NCI-H748 treated with DMSO at 0.1 percent for 48 hours (cell line): Measurements from ENCODE around the gene CDC20.

Experiments used
- DNase-seq: peaks from one replicate; lab custom pipeline; 2025; lab: John Stamatoyannopoulos, UW

The CDC20 gene

DNA sequence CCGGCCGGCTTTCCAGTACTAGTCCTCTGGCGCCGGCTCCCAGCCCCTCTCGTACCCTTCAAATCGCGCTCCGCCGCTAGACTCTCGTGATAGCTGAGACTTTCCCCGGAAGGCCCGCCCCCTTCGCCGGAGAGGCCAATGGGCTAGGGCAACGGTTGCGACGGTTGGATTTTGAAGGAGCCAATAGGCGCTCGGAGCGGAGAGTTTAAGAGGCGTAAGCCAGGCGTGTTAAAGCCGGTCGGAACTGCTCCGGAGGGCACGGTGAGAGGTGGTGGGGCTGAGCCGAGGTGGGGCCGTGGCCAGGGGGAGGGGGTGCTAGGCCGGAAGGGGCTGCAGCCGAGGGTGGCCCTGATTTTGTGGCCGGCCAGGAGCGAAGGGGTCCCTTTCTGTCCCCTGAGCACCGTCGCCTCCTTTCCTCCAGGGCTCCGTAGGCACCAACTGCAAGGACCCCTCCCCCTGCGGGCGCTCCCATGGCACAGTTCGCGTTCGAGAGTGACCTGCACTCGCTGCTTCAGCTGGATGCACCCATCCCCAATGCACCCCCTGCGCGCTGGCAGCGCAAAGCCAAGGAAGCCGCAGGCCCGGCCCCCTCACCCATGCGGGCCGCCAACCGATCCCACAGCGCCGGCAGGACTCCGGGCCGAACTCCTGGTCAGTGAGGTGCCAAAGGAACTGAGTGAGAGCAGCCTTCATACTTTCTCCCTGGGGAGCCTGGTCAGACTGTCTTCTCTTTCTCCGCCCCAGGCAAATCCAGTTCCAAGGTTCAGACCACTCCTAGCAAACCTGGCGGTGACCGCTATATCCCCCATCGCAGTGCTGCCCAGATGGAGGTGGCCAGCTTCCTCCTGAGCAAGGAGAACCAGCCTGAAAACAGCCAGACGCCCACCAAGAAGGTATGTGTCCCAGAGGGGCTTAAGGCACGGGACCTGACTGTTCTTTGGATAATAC is at the start of gene CDC20:
Gene CDC20 (plus strand): TSS at position 236 of the 948 bp plus-strand sequence. CDS start 235 bp downstream, at position 471.
- DNase-seq: peak; percentile 100

DNA sequence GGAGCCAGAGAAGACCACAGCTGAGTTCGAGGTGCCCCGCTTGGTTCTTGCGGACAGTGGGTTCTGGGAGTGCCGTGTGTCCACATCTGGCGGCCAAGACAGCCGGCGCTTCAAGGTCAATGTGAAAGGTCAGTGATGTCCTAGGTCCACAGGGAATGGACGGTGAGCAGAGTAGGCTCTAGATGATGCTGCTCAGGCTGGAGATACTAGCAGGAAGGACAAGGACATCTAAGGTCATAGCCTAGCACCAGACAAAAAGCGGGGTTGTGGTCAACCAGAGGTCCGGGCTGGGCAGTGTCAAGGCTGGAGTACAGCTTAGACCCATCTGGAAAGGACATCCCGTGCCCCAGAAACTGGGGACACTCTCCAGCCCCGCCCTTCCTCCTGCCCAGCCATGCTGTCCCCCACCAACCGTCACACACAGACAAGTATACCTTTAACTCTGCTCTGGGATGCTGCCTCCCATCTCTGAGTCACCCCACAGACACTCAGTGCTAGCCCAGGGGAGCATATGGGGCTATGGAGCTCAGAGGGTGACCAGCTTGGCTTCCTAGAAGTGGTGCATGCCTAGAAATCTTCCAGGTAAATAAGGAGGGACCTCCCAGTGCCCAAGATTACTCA is 49.3 kb upstream of the CDC20 start:
- DNase-seq: no peak

DNA sequence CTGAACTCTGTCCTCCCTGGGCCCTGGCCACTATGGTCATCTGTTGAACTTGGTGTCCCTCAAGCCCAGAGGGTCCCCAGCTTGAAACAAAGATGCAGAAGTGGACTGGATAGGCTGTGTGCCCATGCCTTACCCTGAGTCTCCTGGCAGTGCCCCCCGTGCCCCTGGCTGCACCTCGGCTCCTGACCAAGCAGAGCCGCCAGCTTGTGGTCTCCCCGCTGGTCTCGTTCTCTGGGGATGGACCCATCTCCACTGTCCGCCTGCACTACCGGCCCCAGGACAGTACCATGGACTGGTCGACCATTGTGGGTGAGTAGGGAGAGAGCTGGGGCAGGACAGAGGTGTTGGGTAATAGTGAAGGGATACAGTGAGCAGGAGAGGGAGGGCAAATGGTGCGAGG is 47.3 kb upstream of the CDC20 start:
- DNase-seq: no peak

DNA sequence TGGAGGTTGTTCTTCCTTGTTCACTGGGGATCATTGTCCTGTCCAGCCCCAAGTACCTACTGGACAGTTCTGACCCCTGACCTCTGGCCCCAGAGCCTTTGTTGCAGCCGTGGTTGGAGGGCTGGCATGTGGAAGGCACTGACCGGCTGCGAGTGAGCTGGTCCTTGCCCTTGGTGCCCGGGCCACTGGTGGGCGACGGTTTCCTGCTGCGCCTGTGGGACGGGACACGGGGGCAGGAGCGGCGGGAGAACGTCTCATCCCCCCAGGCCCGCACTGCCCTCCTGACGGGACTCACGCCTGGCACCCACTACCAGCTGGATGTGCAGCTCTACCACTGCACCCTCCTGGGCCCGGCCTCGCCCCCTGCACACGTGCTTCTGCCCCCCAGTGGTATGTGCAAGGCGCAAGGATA is 46.6 kb upstream of the CDC20 start:
- DNase-seq: no peak

DNA sequence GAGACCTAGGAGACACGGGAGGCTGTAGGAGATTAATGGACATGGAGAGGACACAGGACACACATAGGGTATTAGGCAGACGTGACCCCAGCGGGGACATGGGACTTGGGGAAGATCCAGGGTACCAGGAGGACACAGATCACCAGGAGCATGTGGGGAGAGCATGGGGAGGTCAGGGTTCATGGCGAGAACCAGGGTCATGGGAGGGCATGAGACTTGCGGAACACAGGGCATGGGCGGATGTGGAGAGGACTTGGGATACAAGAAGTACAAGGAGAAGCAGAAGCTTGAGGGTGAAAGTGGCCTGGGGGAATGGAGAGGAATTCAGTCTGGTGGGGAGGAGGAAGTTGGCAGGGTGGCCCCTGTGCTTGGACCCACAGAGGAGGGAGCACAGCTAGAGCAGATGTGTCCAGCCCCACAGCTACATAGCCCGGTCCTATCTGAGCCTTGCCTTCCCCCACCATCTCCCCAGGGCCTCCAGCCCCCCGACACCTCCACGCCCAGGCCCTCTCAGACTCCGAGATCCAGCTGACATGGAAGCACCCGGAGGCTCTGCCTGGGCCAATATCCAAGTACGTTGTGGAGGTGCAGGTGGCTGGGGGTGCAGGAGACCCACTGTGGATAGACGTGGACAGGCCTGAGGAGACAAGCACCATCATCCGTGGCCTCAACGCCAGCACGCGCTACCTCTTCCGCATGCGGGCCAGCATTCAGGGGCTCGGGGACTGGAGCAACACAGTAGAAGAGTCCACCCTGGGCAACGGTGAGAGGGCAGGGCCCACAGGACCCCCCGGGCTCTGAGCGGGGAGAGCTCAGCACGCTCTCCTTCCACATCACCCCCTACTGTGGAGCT is 45.9 kb upstream of the CDC20 start:
- DNase-seq: no peak

DNA sequence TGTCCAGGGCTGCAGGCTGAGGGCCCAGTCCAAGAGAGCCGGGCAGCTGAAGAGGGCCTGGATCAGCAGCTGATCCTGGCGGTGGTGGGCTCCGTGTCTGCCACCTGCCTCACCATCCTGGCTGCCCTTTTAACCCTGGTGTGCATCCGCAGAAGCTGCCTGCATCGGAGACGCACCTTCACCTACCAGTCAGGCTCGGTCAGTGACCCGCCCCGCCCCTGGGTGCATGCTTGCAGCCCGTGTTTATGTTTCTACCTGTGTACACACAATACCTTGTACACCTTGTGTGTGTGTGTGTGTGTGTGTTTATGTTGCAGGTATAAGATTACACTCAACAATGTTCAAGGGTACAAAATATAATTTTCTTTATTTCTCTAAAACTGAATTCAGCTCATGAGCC is 45.0 kb upstream of the CDC20 start:
- DNase-seq: no peak

DNA sequence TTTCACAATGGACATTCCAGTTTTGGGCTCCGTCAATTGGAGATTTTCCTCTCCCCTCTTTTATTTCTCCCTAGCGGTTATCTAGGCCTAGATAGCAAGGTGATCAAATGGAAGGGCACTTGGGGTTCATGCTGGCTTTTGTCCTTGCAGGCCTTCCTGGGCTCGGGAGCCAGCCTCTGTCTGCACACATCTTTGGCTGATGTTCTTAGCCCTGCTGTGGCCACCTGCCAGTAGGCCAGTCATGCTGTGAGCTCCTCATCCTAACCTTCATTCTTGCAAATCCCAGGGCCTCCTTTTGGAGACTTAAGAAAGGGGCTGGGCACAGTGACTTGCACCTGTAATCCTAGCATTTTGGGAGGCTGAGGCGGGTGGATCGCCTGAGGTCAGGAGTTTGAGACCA is 44.5 kb upstream of the CDC20 start:
- no peak for DNase-seq

DNA sequence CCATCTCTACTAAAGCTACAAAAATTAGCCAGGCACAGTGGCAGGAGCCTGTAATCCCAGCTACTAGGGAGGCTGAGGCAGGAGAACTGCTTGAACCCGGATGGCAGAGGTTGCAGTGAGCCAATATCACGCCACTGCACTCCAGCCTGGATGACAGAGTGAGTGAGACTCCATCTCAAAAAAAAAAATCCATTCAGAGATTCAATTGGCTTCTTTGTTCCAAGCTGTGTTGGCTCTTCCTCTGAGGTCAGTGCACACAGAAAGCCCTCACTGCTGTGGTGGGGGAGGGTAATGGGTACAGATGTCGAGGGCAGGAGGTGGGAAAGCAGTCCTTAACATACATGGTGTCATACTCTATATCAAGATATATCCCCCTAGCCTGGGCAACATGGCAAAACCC is 43.3 kb upstream of the CDC20 start:
- DNase-seq: no peak

DNA sequence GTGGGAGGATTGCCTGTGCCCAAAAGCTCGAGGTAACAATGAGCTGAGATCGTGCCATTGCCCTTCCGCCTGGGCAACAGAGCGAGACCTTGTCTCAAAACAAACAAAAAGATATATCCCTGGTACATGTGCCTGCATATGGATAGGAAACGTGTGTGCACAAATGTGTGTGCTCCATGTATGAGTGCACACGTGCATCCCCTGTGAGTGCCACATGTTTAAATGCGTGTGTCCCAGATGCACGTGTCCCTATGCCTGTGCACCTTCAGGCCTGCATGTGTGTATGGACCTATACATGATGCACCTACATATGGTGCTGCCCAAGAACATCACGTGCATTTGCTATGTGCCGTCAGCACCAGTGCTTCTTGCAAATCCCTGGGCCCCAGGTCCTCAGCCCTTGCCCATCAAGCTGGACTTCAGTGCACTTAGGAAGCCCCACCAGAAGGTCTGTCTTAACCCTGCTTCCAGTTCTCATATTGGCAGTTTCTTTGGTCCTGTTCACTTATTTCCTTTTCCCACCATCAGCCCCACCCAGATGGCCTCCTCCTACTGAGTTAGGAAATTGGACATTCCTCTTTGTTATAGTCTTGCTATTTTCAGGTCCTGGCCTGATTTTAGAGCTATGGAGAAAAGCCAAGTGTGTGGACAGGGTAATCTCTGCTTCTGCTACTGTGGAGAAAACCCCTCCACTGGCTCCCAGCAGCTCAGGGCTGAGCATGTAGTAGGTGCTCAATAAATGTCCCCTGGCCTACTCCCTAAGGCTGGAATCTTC is 42.6 kb upstream of the CDC20 start:
- no peak for DNase-seq

DNA sequence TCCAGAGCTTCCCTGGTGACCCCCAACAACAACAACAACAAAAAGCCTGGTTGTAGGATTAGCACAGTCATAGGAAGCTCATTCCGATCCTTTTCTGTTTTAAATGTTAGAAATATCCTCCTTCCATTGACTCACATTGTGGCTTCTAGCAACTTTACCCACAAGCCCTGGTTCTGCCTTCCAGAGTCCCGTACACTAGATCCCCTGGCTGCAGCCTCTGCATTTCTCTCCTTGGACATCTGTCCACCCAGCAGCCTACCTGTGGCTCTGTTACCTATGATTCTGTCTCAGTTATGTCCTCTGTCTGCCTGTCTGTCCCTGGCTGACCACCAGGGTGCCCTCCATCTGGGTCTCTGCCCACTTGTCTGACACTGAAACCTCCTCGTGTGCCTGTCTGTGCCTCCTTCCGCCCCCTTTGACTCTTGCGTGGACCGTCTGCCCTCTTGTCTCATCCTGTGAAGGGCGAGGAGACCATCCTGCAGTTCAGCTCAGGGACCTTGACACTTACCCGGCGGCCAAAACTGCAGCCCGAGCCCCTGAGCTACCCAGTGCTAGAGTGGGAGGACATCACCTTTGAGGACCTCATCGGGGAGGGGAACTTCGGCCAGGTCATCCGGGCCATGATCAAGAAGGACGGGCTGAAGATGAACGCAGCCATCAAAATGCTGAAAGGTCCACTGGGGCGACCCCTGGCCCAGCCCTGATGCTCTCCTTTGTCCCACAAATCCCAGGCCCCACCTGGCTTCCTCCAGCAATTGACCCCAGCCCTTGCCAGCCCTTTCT is 41.9 kb upstream of the CDC20 start:
- no peak for DNase-seq

DNA sequence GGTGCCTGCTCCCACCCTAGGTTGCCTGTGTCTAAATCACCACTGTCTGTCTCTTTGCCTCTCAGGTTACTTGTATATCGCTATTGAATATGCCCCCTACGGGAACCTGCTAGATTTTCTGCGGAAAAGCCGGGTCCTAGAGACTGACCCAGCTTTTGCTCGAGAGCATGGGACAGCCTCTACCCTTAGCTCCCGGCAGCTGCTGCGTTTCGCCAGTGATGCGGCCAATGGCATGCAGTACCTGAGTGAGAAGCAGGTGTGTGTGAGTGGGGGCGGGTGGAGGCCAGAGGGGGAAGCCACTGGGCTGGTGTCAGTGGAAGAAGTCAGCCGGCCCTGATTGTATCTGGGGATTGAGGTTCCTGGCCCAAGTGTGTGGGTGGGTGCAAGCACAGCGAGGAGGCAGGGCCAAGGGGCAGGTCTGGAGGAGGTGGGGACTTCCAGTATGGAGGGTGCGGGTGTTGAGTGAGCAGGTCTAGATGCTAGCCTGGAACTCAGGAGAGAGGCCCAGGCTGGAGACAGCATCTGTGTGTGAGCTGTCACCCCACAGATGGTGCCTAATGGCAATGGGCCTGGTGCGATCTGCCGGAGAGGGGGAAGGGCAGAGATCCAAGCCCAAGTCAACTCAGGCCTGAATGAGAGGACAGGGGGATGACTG is 40.8 kb upstream of the CDC20 start:
- no peak for DNase-seq

DNA sequence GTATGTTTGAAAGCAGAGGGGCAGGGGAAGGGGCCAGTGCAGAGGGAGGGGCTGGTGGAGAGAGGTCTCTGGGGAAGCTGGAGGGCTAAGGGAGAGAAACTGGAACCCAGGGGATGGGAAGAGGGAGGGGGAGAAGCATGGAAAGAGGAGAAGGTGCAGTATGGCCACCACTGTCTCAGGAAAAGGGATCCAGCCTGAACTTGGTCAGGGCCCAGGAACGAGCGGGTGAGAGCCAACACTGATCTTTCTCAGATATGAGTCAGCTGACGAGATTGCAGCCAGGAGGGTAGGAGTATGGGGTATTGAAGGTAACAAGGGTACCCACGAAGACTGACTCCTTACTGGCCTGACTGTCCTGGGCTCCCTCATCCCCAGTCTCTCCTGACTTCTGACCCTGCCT is 40.0 kb upstream of the CDC20 start:
- no peak for DNase-seq

DNA sequence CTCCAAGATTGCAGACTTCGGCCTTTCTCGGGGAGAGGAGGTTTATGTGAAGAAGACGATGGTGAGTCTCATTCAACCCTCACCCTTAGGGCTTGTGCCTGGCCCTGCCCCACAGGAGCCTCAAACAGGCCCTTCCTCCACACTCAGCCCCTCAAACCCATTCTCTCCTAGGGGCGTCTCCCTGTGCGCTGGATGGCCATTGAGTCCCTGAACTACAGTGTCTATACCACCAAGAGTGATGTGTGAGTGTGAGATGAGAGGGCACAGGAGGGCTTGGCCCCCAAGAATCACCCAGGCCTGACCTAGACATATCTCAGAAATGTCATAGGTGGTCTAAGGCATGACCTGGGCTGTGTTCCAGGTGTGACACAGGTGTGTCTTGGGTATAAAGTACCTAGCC is 39.5 kb upstream of the CDC20 start:
- DNase-seq: no peak

DNA sequence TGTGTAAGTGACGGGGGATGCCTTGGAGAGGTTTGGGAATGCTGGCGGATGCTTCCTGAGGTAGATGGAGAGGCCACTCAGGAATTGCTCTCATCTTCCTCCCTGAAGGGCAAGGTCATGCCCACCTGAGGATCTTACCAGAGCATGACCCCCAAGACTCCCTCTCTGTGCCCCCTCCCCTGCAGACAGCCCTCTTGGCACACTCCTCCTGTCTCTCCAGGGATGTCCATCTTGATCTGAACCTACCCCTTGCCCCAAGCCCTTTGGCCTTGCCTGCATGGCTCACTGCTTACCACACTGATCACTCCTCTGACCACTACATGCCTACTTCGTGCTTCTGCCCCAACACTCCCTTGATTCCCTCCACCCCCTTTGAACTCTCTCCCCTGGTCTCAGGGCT is 39.0 kb upstream of the CDC20 start:
- DNase-seq: no peak

DNA sequence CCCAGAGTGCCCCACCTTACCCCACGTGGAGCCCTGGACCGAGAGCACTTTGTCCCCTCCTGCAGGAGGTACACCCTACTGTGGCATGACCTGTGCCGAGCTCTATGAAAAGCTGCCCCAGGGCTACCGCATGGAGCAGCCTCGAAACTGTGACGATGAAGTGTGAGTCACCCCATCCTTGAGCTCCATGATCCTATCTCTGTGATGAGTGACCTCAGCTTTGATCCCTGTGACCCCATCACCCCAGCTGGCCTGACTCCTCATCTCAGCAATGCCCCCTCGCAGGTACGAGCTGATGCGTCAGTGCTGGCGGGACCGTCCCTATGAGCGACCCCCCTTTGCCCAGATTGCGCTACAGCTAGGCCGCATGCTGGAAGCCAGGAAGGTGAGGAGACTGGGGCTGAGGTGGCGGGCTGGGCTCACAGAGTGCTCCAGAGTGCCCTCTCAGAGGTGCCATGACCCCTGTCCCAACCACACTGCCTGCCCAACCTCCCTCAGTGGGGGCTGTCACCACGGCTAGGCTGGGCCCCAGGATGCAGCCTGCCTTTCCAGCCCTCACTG is 37.4 kb upstream of the CDC20 start:
- no peak for DNase-seq

DNA sequence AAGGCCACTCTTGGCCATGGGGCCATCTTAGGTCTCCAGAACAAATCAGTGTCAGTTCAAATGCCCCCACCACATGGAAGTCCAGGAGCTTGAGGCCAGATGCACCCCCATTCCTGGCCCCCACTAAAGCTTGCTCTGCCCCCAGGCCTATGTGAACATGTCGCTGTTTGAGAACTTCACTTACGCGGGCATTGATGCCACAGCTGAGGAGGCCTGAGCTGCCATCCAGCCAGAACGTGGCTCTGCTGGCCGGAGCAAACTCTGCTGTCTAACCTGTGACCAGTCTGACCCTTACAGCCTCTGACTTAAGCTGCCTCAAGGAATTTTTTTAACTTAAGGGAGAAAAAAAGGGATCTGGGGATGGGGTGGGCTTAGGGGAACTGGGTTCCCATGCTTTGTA is 36.3 kb upstream of the CDC20 start:
- DNase-seq: no peak

DNA sequence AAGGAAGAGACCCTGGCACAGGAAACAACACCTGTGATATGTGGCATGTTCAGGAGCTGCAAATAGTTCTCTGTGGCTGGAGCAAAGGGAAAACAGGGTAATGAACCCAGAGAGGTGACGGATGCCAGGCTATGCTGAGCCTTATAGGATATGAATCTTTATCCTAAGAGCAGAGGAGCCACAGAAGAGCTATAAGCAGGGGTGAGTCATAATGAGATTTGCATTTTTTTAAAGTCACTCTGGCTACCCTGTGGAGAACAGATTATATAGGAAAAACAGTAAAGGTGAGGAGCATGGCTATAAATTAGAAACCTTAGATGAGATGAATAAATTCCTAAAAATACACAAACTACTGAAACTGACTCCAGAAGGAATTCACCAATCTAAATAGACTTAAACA is 34.0 kb upstream of the CDC20 start:
- DNase-seq: no peak

DNA sequence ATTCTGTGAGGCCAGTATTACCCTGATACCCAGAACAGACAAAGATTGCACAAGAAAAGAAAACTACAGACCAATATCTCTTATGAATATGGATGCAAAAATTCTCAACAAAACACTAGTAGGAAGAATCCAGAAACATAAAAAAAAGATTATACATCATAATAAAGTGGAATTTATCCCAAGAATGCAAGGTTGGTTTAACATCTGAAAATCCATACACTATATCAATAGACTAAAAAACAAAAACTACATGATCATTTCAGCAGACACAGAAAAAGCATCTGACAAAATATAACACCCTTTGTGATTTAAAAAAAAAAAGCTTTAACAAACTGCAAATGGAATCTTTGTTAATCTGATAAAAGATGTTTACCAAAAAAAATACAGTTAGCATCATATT is 33.4 kb upstream of the CDC20 start:
- no peak for DNase-seq

DNA sequence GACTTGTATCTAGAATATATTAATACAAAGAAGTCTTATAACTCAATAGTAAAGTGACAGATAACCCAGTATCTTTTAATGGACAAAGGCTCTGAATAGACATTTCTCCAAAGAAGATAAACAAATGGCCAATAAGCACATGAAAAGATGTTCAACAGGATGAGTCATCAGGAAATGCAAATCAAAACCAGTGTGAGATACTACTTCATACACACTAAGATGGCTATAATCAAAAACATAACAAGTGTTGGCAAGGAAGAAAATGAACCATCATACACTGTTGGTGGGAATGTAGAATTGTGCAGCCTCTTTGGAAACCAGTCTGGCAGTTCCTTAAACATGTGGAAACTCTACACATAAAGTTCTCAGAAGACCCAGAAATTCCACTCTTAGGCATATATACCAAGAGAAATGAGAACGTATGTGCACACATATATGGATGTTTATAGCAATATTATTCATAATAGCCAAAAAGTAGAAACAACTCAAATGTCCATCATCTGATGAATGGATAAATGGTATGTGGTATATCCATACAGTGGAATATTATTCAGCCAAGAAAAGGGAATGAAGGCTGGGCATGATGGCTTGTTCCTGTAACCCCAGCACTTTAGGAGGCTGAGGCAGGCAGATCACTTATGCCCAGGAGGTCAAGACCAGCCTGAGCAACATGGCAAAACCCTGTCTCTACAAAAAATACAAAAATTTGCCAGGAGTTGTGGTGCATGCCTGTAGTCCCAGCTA is 31.1 kb upstream of the CDC20 start:
- DNase-seq: no peak
